Measurements from ENCODE around the gene PAQR4.

- TF ChIP-seq POLR2A (IDR thresholded peaks at IDR 0.05) (peak in 1 of 2 donors; percentile 6), CTCF (IDR thresholded peaks at IDR 0.05) (no peak)
Measured at GRCh38 chr16:3004781-3005284, 35.7 kb downstream of the PAQR4 start.
